GM19463 (cell line): Measurements from ENCODE around the gene RBM4B.
A peak's percentile ranks its signal among the peaks of the same experiment; 100 is the strongest.

Experiments
- ATAC-seq: cut with Tn5 transposase; IDR thresholded peaks from one replicate; pipeline ENCODE4 v1.9.1; 2021; ENCODE audit warnings: mild to moderate bottlenecking, moderate library complexity; ENCODE audit not compliant: unreplicated experiment

Gene RBM4B

DNA sequence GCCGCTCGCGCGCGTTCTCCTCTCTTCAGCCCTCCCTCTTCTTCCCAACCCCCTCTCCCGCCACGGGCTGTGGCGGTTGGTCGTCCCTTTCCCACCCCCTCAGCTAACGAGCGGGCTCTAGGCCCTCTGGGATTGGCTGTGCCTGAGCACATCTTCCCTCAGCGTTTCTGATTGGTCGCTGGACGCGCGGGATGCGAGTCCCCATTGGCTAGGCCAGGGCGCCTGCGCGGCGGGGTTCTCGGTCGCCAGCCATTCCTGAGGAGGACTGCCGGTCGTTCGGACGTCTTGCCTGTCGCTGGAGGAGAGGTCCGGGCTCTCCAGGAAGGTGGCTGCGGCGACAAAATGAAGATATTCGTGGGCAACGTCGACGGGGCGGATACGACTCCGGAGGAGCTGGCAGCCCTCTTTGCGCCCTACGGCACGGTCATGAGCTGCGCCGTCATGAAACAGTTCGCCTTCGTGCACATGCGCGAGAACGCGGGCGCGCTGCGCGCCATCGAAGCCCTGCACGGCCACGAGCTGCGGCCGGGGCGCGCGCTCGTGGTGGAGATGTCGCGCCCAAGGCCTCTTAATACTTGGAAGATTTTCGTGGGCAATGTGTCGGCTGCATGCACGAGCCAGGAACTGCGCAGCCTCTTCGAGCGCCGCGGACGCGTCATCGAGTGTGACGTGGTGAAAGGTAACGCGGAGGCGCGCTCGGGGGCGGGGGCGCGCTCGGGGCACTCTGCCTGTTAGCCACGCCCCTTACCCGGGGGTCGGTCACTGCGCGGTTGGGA is 61.1 kb downstream of the RBM4B start, which contains the start of gene RBM14:
RBM14 (plus strand) TSS at position 252 of the 776 bp plus-strand sequence; CDS start at position 343, 91 bp downstream.
- peak; percentile 93 for ATAC-seq
